ENCODE measurements around the gene ROR2.

The ROR2 gene

GRCh38 chr9:91765296-91765695 is 184.7 kb downstream of the ROR2 start:
- no peak overlapping the region for H2AFZ ChIP-seq (ENCODE audit: low read depth)
- H4K20me1 ChIP-seq (ENCODE audit: insufficient read depth) = no peaks in the 10 kb centered on the region
- H3K4me2 ChIP-seq = no peak overlapping the region
- no peaks in the 10 kb centered on the region for H3K4me1 ChIP-seq (ENCODE audit: low read depth, poor library complexity, severe bottlenecking)
- no peaks in the 10 kb centered on the region for H3K79me2 ChIP-seq (ENCODE audit: insufficient read depth, low read depth)
- TF ChIP-seq, protein P1, sequence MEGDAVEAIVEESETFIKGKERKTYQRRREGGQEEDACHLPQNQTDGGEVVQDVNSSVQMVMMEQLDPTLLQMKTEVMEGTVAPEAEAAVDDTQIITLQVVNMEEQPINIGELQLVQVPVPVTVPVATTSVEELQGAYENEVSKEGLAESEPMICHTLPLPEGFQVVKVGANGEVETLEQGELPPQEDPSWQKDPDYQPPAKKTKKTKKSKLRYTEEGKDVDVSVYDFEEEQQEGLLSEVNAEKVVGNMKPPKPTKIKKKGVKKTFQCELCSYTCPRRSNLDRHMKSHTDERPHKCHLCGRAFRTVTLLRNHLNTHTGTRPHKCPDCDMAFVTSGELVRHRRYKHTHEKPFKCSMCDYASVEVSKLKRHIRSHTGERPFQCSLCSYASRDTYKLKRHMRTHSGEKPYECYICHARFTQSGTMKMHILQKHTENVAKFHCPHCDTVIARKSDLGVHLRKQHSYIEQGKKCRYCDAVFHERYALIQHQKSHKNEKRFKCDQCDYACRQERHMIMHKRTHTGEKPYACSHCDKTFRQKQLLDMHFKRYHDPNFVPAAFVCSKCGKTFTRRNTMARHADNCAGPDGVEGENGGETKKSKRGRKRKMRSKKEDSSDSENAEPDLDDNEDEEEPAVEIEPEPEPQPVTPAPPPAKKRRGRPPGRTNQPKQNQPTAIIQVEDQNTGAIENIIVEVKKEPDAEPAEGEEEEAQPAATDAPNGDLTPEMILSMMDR (conservative IDR thresholded peaks at IDR 0.05; ENCODE audit: low read depth, low read length) = no peak
- H3K4me3 ChIP-seq (IDR thresholded peaks at IDR 0.05; ENCODE audit: insufficient read depth, low read depth, low read length) = no peak overlapping the region
- H3K9ac ChIP-seq = no peak overlapping the region
- H3K36me3 ChIP-seq (ENCODE audit: insufficient read depth) = no peaks in the 10 kb centered on the region
- H3K27ac ChIP-seq = no peak overlapping the region
- H3K27me3 ChIP-seq (ENCODE audit: insufficient read depth, low read depth) = no peaks in the 10 kb centered on the region

DNA sequence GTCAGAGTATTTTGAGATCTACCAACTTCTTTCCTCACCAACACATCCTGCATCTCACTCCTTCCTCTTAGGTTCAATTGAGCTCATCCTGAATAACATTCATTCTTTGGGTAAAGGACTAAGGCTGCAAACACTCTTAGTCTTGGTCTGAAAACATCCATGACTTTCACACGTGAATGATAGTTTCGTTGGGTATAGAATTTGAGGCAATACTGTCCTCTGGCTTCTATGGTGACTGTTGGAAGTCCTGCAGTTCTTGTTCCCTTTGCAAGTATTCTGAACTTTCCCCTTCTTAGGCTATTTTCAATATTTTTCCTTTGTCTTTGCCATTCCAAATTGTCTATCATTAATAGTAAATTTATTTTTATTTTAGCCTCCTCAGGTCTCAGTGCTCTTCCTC is 185.4 kb downstream of the ROR2 start:
- no peaks in the 10 kb centered on the region for H4K20me1 ChIP-seq (ENCODE audit: insufficient read depth)
- H3K4me3 ChIP-seq (IDR thresholded peaks at IDR 0.05; ENCODE audit: insufficient read depth, low read depth, low read length) = no peak overlapping the region
- H3K27ac ChIP-seq = no peak overlapping the region
- H2AFZ ChIP-seq (ENCODE audit: low read depth) = no peak overlapping the region
- H3K4me2 ChIP-seq = no peak overlapping the region
- no peaks in the 10 kb centered on the region for H3K36me3 ChIP-seq (ENCODE audit: insufficient read depth)
- H3K27me3 ChIP-seq (ENCODE audit: insufficient read depth, low read depth) = no peaks in the 10 kb centered on the region
- TF ChIP-seq, protein P1 (conservative IDR thresholded peaks at IDR 0.05; ENCODE audit: low read depth, low read length) = no peak
- no peaks in the 10 kb centered on the region for H3K79me2 ChIP-seq (ENCODE audit: insufficient read depth, low read depth)
- no peak overlapping the region for H3K9ac ChIP-seq
- H3K4me1 ChIP-seq (ENCODE audit: low read depth, poor library complexity, severe bottlenecking) = no peaks in the 10 kb centered on the region

- H4K20me1 ChIP-seq (ENCODE audit: insufficient read depth) = no peaks in the 10 kb centered on the region
- TF ChIP-seq, protein P1 (conservative IDR thresholded peaks at IDR 0.05; ENCODE audit: low read depth, low read length) = no peak
- H3K27me3 ChIP-seq (ENCODE audit: insufficient read depth, low read depth) = no peaks in the 10 kb centered on the region
Measured at GRCh38 chr9:91761362-91761761, 188.7 kb downstream of the ROR2 start.

GRCh38 chr9:91760906-91761305 is 189.1 kb downstream of the ROR2 start:
- Histone ChIP-seq H4K20me1 (ENCODE audit: insufficient read depth) (no peaks in the 10 kb centered on the region), H3K36me3 (ENCODE audit: insufficient read depth) (no peaks in the 10 kb centered on the region), H3K9ac (no peak overlapping the region), H2AFZ (ENCODE audit: low read depth) (no peak overlapping the region), H3K27ac (no peak overlapping the region), H3K4me1 (ENCODE audit: low read depth, poor library complexity, severe bottlenecking) (no peaks in the 10 kb centered on the region), H3K4me3 (IDR thresholded peaks at IDR 0.05; ENCODE audit: insufficient read depth, low read depth, low read length) (no peak overlapping the region), H3K4me2 (no peak overlapping the region), H3K79me2 (ENCODE audit: insufficient read depth, low read depth) (no peaks in the 10 kb centered on the region), H3K27me3 (ENCODE audit: insufficient read depth, low read depth) (no peaks in the 10 kb centered on the region)
- TF ChIP-seq, protein P1 (conservative IDR thresholded peaks at IDR 0.05; ENCODE audit: low read depth, low read length) = no peak

More at GRCh38 chr9:91761362-91761761, 188.7 kb downstream of the ROR2 start:
- Histone ChIP-seq H3K27ac (no peak overlapping the region), H3K4me3 (IDR thresholded peaks at IDR 0.05; ENCODE audit: insufficient read depth, low read depth, low read length) (no peak overlapping the region), H3K9ac (no peak overlapping the region), H3K4me1 (ENCODE audit: low read depth, poor library complexity, severe bottlenecking) (no peaks in the 10 kb centered on the region), H3K79me2 (ENCODE audit: insufficient read depth, low read depth) (no peaks in the 10 kb centered on the region), H2AFZ (ENCODE audit: low read depth) (no peak overlapping the region), H3K36me3 (ENCODE audit: insufficient read depth) (no peaks in the 10 kb centered on the region), H3K4me2 (no peak overlapping the region)

Data from KMS-11 (cell line).